Peyer's patch (tissue), 4 donors: ENCODE results near the gene GUCA2A.

Experiments
- POLR2A ChIP-seq, 2 donors: fragments of 450-650 bp; IDR thresholded peaks; one replicate each; pipeline ENCODE4 v1.5.1; 2017; ENCODE audit warnings: antibody characterized with exemption in 2 of 2, mild to moderate bottlenecking in 2 of 2, moderate library complexity in 2 of 2
- TF ChIP-seq, protein P1 (sequence below), 6 experiments: fragments of 450-650 bp in 4 of 6; fragments of 200-600 bp in 2 of 6; sonication (generic) in 1 of 6; IDR thresholded peaks; one replicate each; pipeline ENCODE4 v1.5.1; 2017 to 2019; ENCODE audit warnings: antibody characterized with exemption in 6 of 6, mild to moderate bottlenecking in 3 of 6, moderate library complexity in 1 of 6

DNA sequence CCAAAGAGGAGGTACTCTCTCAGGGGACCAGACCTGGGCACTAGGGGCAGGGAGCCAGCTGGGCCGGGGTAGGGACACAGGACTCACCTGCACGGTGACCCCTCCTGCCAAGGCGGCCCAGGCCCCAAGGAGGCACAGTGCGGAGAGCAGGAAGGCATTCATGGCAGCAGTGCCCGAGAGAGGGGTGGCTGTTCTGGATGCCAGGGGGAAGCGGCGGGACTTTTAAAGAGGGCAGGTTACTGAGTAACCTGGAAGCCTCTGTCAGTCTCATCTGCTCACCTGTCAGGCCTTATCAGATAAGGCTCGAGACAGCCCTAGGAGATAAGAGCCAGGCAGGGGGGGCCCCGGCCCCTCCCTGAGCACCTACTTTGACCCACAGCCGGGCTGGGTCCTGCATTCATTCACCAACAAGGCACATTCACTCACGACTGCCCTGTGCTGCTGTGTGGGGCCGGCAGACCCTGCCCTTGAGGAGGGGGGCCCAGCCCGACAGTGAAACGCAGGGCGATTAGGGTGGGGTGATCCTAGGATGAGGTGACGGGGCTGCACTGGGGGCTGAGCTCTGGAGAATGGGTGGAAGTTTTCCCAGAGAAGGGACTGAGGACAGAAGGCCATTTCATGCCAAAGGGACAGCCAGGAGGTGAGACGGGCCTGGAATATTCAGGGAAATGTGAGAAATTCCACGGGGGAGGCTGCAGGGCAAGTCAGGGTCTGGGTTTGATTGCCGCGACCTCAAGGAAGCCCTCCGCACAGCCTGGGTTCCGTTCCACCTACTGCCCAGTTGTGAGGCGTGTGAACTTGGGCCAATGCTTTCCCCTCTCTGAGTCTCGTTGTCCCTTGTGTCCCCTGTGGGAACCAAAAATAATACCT lies at the start of gene GUCA2A:
- TF ChIP-seq, protein P1, sequence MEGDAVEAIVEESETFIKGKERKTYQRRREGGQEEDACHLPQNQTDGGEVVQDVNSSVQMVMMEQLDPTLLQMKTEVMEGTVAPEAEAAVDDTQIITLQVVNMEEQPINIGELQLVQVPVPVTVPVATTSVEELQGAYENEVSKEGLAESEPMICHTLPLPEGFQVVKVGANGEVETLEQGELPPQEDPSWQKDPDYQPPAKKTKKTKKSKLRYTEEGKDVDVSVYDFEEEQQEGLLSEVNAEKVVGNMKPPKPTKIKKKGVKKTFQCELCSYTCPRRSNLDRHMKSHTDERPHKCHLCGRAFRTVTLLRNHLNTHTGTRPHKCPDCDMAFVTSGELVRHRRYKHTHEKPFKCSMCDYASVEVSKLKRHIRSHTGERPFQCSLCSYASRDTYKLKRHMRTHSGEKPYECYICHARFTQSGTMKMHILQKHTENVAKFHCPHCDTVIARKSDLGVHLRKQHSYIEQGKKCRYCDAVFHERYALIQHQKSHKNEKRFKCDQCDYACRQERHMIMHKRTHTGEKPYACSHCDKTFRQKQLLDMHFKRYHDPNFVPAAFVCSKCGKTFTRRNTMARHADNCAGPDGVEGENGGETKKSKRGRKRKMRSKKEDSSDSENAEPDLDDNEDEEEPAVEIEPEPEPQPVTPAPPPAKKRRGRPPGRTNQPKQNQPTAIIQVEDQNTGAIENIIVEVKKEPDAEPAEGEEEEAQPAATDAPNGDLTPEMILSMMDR (IDR thresholded peaks at IDR 0.05), result no peak
- peak; percentile 87 to 93 for TF ChIP-seq POLR2A (IDR thresholded peaks at IDR 0.05)
